ENCODE measurements around the gene TLCD5. TPM values are rescaled to one million over a fixed set of nuclear protein-coding genes. Genes with fewer than 3 reads are reported as not detected.

The TLCD5 gene
- total RNA-seq = 10 to 100 TPM in 2 of 4 donors, 1 to 10 TPM in 1, under 1 TPM in 1; 0.51 to 17.1 (median 6.4) TPM

GRCh38 chr11:120324932-120325810 is at the start of gene TLCD5:
TLCD5 (plus strand) TSS chr11:120325299; CDS start chr11:120327442, 2,143 bp downstream.
- Histone ChIP-seq H3K27ac (peak within 1 kb of the TSS; percentile 93 to 98), H3K9me3 (no peaks in the 10 kb centered on the region), H3K4me1 (peaks cover 0 to 11% of the 10 kb centered on the region in 2 donors), H3K4me3 (peak within 1 kb of the TSS; percentile 40 to 65), H3K36me3 (no peaks in the 10 kb centered on the region), H3K27me3 (no peaks in the 10 kb centered on the region)
- TF ChIP-seq CTCF (IDR thresholded peaks at IDR 0.05) = peak in 2 of 4 experiments; percentile 10 to 20
- peak; percentile 53 to 83 for TF ChIP-seq POLR2A (IDR thresholded peaks at IDR 0.05)
- intact Hi-C loops (cut with DNase I; ENCODE audit: low total_unique reads) = no loop called here
- DNase-seq = peak; percentile 71 to 72

DNA sequence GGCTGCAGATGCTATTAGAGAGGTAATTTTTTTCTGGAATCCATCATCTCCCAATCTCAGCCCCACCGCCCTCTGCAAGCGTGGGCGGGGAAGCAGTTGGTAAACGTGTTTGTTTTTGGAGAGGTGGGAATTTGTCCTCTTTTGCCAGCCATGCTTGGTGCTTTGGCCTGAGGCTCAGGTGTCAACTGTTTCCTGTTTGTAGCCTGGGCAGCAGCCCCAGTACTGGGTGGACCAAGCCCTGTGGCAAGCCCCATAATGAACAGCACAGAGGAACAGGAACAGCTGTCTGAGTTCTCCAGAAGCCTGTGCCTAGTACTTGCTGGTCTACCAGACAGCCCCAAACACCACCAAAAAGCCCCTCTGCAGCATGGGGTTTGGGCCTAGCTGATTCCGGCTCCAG is 45.6 kb upstream of the TLCD5 start:
- no peaks in the 10 kb centered on the region for H3K27me3 ChIP-seq
- TF ChIP-seq CTCF (IDR thresholded peaks at IDR 0.05) (no peak), POLR2A (IDR thresholded peaks at IDR 0.05) (no peak)
- no peak for DNase-seq
- no peaks in the 10 kb centered on the region for H3K9me3 ChIP-seq
- no peak overlapping the region for H3K4me3 ChIP-seq
- H3K27ac ChIP-seq = no peak overlapping the region
- no peaks in the 10 kb centered on the region for H3K36me3 ChIP-seq
- intact Hi-C loops (cut with DNase I; ENCODE audit: low total_unique reads) = no loop called here
- no peaks in the 10 kb centered on the region for H3K4me1 ChIP-seq

DNA sequence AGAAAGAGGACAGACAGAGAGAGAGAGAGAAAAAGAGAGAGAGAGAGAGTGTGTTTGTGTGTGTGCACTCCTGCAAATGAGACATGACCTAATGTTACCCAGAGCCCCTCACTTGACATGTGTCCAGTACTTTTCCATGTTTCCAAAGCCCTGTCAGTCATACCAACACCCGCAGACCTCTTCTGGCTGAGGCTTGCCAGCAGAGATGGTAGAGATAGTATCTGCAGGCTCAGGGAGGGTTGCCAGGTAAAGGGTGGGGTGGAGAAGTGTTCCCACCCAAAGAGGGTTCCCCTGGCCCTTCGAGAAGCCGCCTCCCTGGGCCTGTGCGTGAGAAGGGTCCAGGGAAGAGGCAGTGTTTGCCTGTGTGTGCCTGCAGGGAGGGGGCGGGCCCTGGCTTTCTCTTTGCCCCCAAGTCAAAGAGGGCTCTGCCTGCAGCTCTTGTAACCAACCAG is 44.5 kb upstream of the TLCD5 start:
- TF ChIP-seq CTCF (IDR thresholded peaks at IDR 0.05) = no peak
- no peak for TF ChIP-seq POLR2A (IDR thresholded peaks at IDR 0.05)
- Histone ChIP-seq H3K9me3 (no peaks in the 10 kb centered on the region), H3K36me3 (no peaks in the 10 kb centered on the region), H3K4me1 (no peaks in the 10 kb centered on the region), H3K27me3 (no peaks in the 10 kb centered on the region), H3K27ac (no peak overlapping the region), H3K4me3 (no peak overlapping the region)
- no peak for DNase-seq
- intact Hi-C loops (cut with DNase I; ENCODE audit: low total_unique reads) = no loop called here

DNA sequence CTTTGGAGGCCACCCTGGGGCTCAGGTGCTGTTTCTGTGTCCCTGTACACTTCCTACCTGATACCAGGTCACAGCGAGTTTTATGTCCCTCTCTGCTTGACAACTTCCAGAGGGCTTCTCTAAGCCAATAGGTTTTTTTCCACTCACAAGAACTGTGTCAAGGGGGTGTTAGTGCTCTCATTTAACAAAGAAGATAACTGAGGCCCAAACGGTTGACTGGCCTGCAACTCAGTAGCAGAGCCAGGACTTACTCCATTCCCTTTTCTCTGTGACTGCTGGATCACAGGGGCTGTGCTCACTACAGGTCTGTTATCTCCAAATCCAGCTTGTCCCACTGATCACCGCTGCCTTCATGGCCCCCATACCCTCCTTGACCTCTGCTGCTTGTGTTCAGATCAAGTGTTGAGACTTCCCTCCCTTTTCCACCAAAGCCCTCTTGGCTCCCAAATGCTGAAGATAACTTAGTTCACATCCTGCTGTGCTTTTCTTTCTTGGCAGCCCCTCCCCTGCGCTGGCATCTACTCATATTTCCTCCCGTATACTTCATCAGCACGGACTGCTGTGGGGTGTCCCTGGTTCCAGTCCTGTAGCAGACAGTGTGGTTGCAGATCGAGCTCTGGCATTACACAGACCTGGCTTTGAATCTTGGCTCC is 43.8 kb upstream of the TLCD5 start:
- H3K36me3 ChIP-seq = no peaks in the 10 kb centered on the region
- TF ChIP-seq POLR2A (IDR thresholded peaks at IDR 0.05) = no peak
- no peak for TF ChIP-seq CTCF (IDR thresholded peaks at IDR 0.05)
- no peak overlapping the region for H3K27ac ChIP-seq
- no peak overlapping the region for H3K4me3 ChIP-seq
- H3K4me1 ChIP-seq = no peaks in the 10 kb centered on the region
- peak in 1 of 2 donors; percentile 31 for DNase-seq
- H3K27me3 ChIP-seq = no peaks in the 10 kb centered on the region
- no peaks in the 10 kb centered on the region for H3K9me3 ChIP-seq
- intact Hi-C loops (cut with DNase I; ENCODE audit: low total_unique reads) = no loop called here

DNA sequence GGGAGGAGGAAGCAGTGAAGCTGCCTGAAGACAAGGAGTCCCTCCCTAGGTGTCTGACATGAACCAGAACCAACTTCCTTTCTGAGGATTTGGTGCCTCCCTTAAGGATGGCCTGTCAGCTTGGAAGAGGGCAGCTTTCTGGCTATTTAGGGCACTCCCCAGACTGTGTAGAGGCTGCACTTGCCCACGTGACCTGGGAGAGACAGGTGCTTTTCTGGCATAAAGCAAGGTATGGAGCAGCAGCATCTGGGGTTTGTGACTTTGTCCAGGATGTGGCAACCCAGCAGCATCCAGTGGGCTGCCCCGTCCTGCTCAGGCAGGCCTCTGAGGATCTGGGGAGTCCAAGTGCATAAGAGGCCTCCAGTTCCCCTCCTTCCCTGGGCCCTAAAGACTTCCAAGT is 42.0 kb upstream of the TLCD5 start:
- no peak overlapping the region for H3K27ac ChIP-seq
- no peaks in the 10 kb centered on the region for H3K9me3 ChIP-seq
- intact Hi-C loops (cut with DNase I; ENCODE audit: low total_unique reads) = no loop called here
- TF ChIP-seq POLR2A (IDR thresholded peaks at IDR 0.05) (no peak), CTCF (IDR thresholded peaks at IDR 0.05) (no peak)
- H3K27me3 ChIP-seq = no peaks in the 10 kb centered on the region
- H3K4me3 ChIP-seq = no peak overlapping the region
- DNase-seq = no peak
- no peaks in the 10 kb centered on the region for H3K36me3 ChIP-seq
- no peaks in the 10 kb centered on the region for H3K4me1 ChIP-seq

Data from uterus (tissue), 4 donors.